Trophoblast cell (in vitro differentiated cells and primary cell): ENCODE data around the gene FAM221B.

Experiments
- DNase-seq, 2 donors: peaks; one replicate each; pipeline ENCODE4 v3.0.0-alpha.2; 2016
- H2AFZ ChIP-seq: 2 replicates; pipeline ENCODE4 v1.6.1; 2013; ENCODE audit warnings: low read length, moderate library complexity, mild to moderate bottlenecking; ENCODE audit not compliant: insufficient read depth, poor library complexity
- H2AK5ac ChIP-seq: 2 replicates; pipeline ENCODE4 v1.6.1; 2013; ENCODE audit warnings: mild to moderate bottlenecking, low read length
- H2BK120ac ChIP-seq: 2 replicates; pipeline ENCODE4 v1.6.1; 2013; ENCODE audit warnings: low read length, mild to moderate bottlenecking, moderate library complexity; ENCODE audit not compliant: insufficient read depth, poor library complexity
- H2BK12ac ChIP-seq: 2 replicates; pipeline ENCODE4 v1.6.1; 2013; ENCODE audit warnings: mild to moderate bottlenecking, low read length, moderate library complexity
- H2BK5ac ChIP-seq: 2 replicates; pipeline ENCODE4 v1.6.1; 2013; ENCODE audit warnings: low read length, low read depth, moderate library complexity, mild to moderate bottlenecking; ENCODE audit not compliant: poor library complexity
- H3K14ac ChIP-seq: 2 replicates; pipeline ENCODE4 v1.6.1; 2013; ENCODE audit warnings: mild to moderate bottlenecking, low read length
- H3K18ac ChIP-seq: 2 replicates; pipeline ENCODE4 v1.6.1; 2013; ENCODE audit warnings: mild to moderate bottlenecking, low read length
- H3K23ac ChIP-seq: 2 replicates; pipeline ENCODE4 v1.6.1; 2013; ENCODE audit warnings: low read length
- H3K27ac ChIP-seq: 2 replicates; pipeline ENCODE4 v1.5.1; 2013; ENCODE audit warnings: low read depth, mild to moderate bottlenecking, inconsistent platforms, low read length, moderate library complexity
- H3K27me3 ChIP-seq: 2 replicates; pipeline ENCODE4 v1.6.1; 2013; ENCODE audit warnings: inconsistent platforms, mild to moderate bottlenecking, low read length, moderate library complexity; ENCODE audit not compliant: insufficient read depth
- H3K36me3 ChIP-seq, 2 experiments: 1 replicate in 1 of 2; 2 replicates in 1 of 2; pipeline ENCODE4 v1.6.1; 2013; ENCODE audit warnings: low read length in 2 of 2, mild to moderate bottlenecking in 2 of 2, moderate library complexity in 1 of 2; ENCODE audit not compliant: insufficient read depth in 2 of 2, control insufficient read depth in 1 of 2
- H3K4ac ChIP-seq: 2 replicates; pipeline ENCODE4 v1.6.1; 2013; ENCODE audit warnings: low read depth, mild to moderate bottlenecking, low read length, moderate library complexity
- H3K4me1 ChIP-seq, 2 experiments: 1 replicate in 1 of 2; 2 replicates in 1 of 2; pipeline ENCODE4 v1.6.1; 2013; ENCODE audit warnings: low read length in 2 of 2, mild to moderate bottlenecking in 2 of 2, moderate library complexity in 1 of 2; ENCODE audit not compliant: insufficient read depth in 2 of 2, control insufficient read depth in 1 of 2
- H3K4me2 ChIP-seq: 2 replicates; pipeline ENCODE4 v1.6.1; 2013; ENCODE audit warnings: inconsistent platforms, mild to moderate bottlenecking, low read length, moderate library complexity
- H3K4me3 ChIP-seq: 2 replicates; pipeline ENCODE4 v1.5.1; 2013; ENCODE audit warnings: mild to moderate bottlenecking, low read depth, low read length, inconsistent platforms
- H3K79me1 ChIP-seq: one replicate; pipeline ENCODE4 v1.6.1; 2013; ENCODE audit warnings: low read length
- H3K79me2 ChIP-seq: 2 replicates; pipeline ENCODE4 v1.6.1; 2013; ENCODE audit warnings: low read length, mild to moderate bottlenecking; ENCODE audit not compliant: control insufficient read depth, insufficient read depth, poor library complexity
- H3K9ac ChIP-seq: 2 replicates; pipeline ENCODE4 v1.6.1; 2013; ENCODE audit warnings: mild to moderate bottlenecking, low read length
- H3K9me3 ChIP-seq: 2 replicates; pipeline ENCODE4 v1.6.1; 2013; ENCODE audit warnings: low read depth, mild to moderate bottlenecking, control low read depth, inconsistent platforms, low read length; ENCODE audit not compliant: insufficient read depth
- H4K12ac ChIP-seq: 2 replicates; pipeline ENCODE4 v1.6.1; 2013; ENCODE audit warnings: low read depth, mild to moderate bottlenecking, low read length, moderate library complexity
- H4K8ac ChIP-seq: 2 replicates; pipeline ENCODE4 v1.6.1; 2013; ENCODE audit warnings: low read depth, mild to moderate bottlenecking, low read length, moderate library complexity
- H4K91ac ChIP-seq: one replicate; pipeline ENCODE4 v1.6.1; 2013; ENCODE audit warnings: low read depth, mild to moderate bottlenecking, low read length, moderate library complexity
- whole genome bisulfite sequencing: extraction: QIAGEN DNeasy Blood & Tissue Kit; methylation state at CpG from one replicate; pipeline ENCODE4 v1.1.7; 2013; ENCODE audit warnings: missing lambda C conversion rate; ENCODE audit not compliant: insufficient read length, insufficient coverage; ENCODE audit errors: extremely low coverage; 5-methylcytosine and 5-hydroxymethylcytosine counted together

The FAM221B gene

GRCh38 chr9:35806101-35806500, 22.4 kb downstream of the FAM221B start:
- no peak for DNase-seq
- Histone ChIP-seq H3K27ac (no peak overlapping the region), H3K79me2 (no peaks in the 10 kb centered on the region), H2AK5ac (no peak overlapping the region), H3K9ac (no peak overlapping the region), H3K4ac (no peak overlapping the region), H2BK120ac (no peak overlapping the region), H2AFZ (no peak overlapping the region), H3K9me3 (no peaks in the 10 kb centered on the region), H3K36me3 (peaks cover 13 to 21% of the 10 kb centered on the region in 2 experiments), H3K4me1 (peaks cover 5 to 7% of the 10 kb centered on the region in 2 experiments), H2BK5ac (no peak overlapping the region), H3K14ac (no peak overlapping the region), H3K18ac (no peak overlapping the region), H4K12ac (no peak overlapping the region), H3K4me3 (no peak overlapping the region), H4K91ac (no peak overlapping the region), H3K23ac (no peak overlapping the region), H2BK12ac (no peak overlapping the region), H4K8ac (no peak overlapping the region), H3K4me2 (no peak overlapping the region), H3K27me3 (no peaks in the 10 kb centered on the region), H3K79me1 (no peaks in the 10 kb centered on the region)
- WGBS: no CpG with 5 or more reads among the region's 8 CpGs

- Histone ChIP-seq H3K23ac (no peak overlapping the region), H2BK120ac (no peak overlapping the region), H3K9me3 (peaks cover 2% of the 10 kb centered on the region), H2AFZ (no peak overlapping the region), H3K18ac (no peak overlapping the region), H2BK5ac (no peak overlapping the region), H3K4ac (no peak overlapping the region), H4K91ac (no peak overlapping the region), H4K12ac (no peak overlapping the region), H3K4me3 (no peak overlapping the region), H3K4me2 (no peak overlapping the region), H3K79me2 (no peaks in the 10 kb centered on the region), H3K36me3 (peaks cover 11 to 15% of the 10 kb centered on the region in 2 experiments), H2AK5ac (no peak overlapping the region), H3K4me1 (peaks cover 15 to 23% of the 10 kb centered on the region in 2 experiments), H3K79me1 (peaks cover 2% of the 10 kb centered on the region), H3K27me3 (no peaks in the 10 kb centered on the region), H3K9ac (no peak overlapping the region), H3K27ac (no peak overlapping the region), H2BK12ac (no peak overlapping the region), H4K8ac (no peak overlapping the region), H3K14ac (no peak overlapping the region)
- no CpG with 5 or more reads among the region's 13 CpGs for WGBS
- peak in 1 of 2 donors; percentile 25 for DNase-seq
Observed at GRCh38 chr9:35801328-35802128, 27.0 kb downstream of the FAM221B start.

- Histone ChIP-seq H4K8ac (no peak overlapping the region), H3K27me3 (no peaks in the 10 kb centered on the region), H3K4me1 (peaks cover 15 to 23% of the 10 kb centered on the region in 2 experiments), H3K4me2 (no peak overlapping the region), H2BK5ac (no peak overlapping the region), H3K9ac (no peak overlapping the region), H2BK12ac (peak overlapping the region; percentile 25), H3K36me3 (peaks cover 5 to 6% of the 10 kb centered on the region in 2 experiments), H3K79me1 (peaks cover 2% of the 10 kb centered on the region), H2AK5ac (no peak overlapping the region), H3K27ac (no peak overlapping the region), H4K12ac (no peak overlapping the region), H3K4ac (no peak overlapping the region), H2BK120ac (no peak overlapping the region), H4K91ac (peak overlapping the region; percentile 45), H3K79me2 (no peaks in the 10 kb centered on the region), H3K18ac (no peak overlapping the region), H3K9me3 (peaks cover 2% of the 10 kb centered on the region), H3K23ac (no peak overlapping the region), H3K4me3 (no peak overlapping the region), H3K14ac (no peak overlapping the region), H2AFZ (no peak overlapping the region)
- no peak for DNase-seq
- WGBS: no CpG with 5 or more reads among the region's 7 CpGs
Observed at GRCh38 chr9:35800530-35800929, 28.0 kb downstream of the FAM221B start.

- Histone ChIP-seq H3K27me3 (no peaks in the 10 kb centered on the region), H3K14ac (no peak overlapping the region), H3K79me1 (peaks cover 2% of the 10 kb centered on the region), H2BK12ac (no peak overlapping the region), H3K79me2 (no peaks in the 10 kb centered on the region), H3K9ac (no peak overlapping the region), H2AK5ac (no peak overlapping the region), H3K4ac (no peak overlapping the region), H3K18ac (no peak overlapping the region), H3K27ac (peak overlapping the region; percentile 7), H3K4me2 (peak overlapping the region; percentile 8), H3K23ac (no peak overlapping the region), H2BK120ac (peak overlapping the region; percentile 1), H3K36me3 (peaks cover 3% of the 10 kb centered on the region in 2 experiments), H4K12ac (no peak overlapping the region), H3K9me3 (peaks cover 2% of the 10 kb centered on the region), H4K91ac (no peak overlapping the region), H2AFZ (no peak overlapping the region), H3K4me1 (peaks cover 15 to 25% of the 10 kb centered on the region in 2 experiments), H2BK5ac (no peak overlapping the region), H4K8ac (no peak overlapping the region), H3K4me3 (no peak overlapping the region)
- WGBS: no CpG with 5 or more reads among the region's 4 CpGs
- DNase-seq: peak; percentile 34 to 48
Observed at GRCh38 chr9:35798658-35799374, 29.7 kb downstream of the FAM221B start.
